K562 (cell line): ENCODE results near the gene EIF4E2. TPM values are rescaled to one million over a fixed set of nuclear protein-coding genes. Genes with fewer than 3 reads are reported as not detected.

Experiments used
- ATAC-seq: fragments of 200-7000 bp; cut with Tn5 transposase; 3 replicates; pipeline ENCODE4 v1.9.1; 2020; ENCODE audit warnings: moderate library complexity
- BruUV-seq: library from RNA; stranded (reverse); fragments of 400-500 nt; replicated peaks from 2 replicates; lab custom pipeline; 2021; lab: Mats Ljungman, UMichigan
- CTCF ChIA-PET: fragments of 300-600 bp; formaldehyde crosslinking; extraction: SDS; loops from one replicate; lab custom pipeline; 2021; ENCODE audit warnings: low intra/inter-chr PET ratio; lab: Yijun Ruan, JAX
- POLR2A ChIA-PET: fragments of 300-600, 350-650 bp; sonication (Branson Sonifier 250); formaldehyde crosslinking; extraction: SDS; loops from one replicate; lab custom pipeline; 2021; ENCODE audit warnings: antibody characterized with exemption, inconsistent platforms; lab: Yijun Ruan, JAX
- DNase-seq, 4 experiments: peaks; one replicate each; pipeline versions ENCODE4 v3.0.0 to v3.0.0-alpha.2; 2011 to 2018; ENCODE audit warnings: low spot score in 3 of 4, mixed read lengths in 3 of 4; ENCODE audit errors: extremely low read depth in 1 of 4
- FAIRE-seq: peaks from 2 replicates; lab custom pipeline; 2011; peaks lifted over from hg19 to GRCh38; lab: Jason Lieb, UNC
- H2AFZ ChIP-seq: 2 replicates; pipeline ENCODE4 v1.6.0; 2011; ENCODE audit warnings: low read depth, low read length, control low read depth, inconsistent platforms
- H3K27ac ChIP-seq: fragments of 200-600 bp; 3 replicates; pipeline ENCODE4 v1.8.0; 2011; ENCODE audit warnings: low read depth, mild to moderate bottlenecking, control low read depth, inconsistent platforms, low read length, moderate library complexity, mixed read lengths; ENCODE audit errors: extremely low read depth
- H3K27me3 ChIP-seq, 2 experiments: fragments of 300-600 bp in 1 of 2; 2 replicates in 1 of 2; 3 replicates in 1 of 2; pipeline versions ENCODE4 v1.6.0 to v1.8.0; 2011; ENCODE audit warnings: inconsistent platforms in 2 of 2, low read length in 2 of 2, mild to moderate bottlenecking in 1 of 2, mixed read lengths in 1 of 2, moderate library complexity in 1 of 2; ENCODE audit not compliant: control insufficient read depth in 2 of 2, insufficient read depth in 2 of 2
- H3K36me3 ChIP-seq: fragments of 300-600 bp; 3 replicates; pipeline ENCODE4 v1.8.0; 2011; ENCODE audit warnings: mild to moderate bottlenecking, low read length, inconsistent platforms; ENCODE audit not compliant: control insufficient read depth, insufficient read depth
- H3K4me1 ChIP-seq, 2 experiments: fragments of 200-600 bp in 1 of 2; replicated peaks in 1 of 2; 2 replicates in 1 of 2; 3 replicates in 1 of 2; pipeline versions ENCODE4 v1.5.1 to v1.8.0; 2011; ENCODE audit warnings: inconsistent platforms in 2 of 2, low read length in 2 of 2, mild to moderate bottlenecking in 1 of 2, mixed read lengths in 1 of 2, moderate library complexity in 1 of 2; ENCODE audit not compliant: control insufficient read depth in 2 of 2, insufficient read depth in 2 of 2
- H3K4me2 ChIP-seq: 2 replicates; pipeline ENCODE4 v1.6.1; 2011; ENCODE audit warnings: low read length, control low read depth, inconsistent platforms, mixed read lengths; ENCODE audit not compliant: insufficient read depth
- H3K4me3 ChIP-seq: fragments of 200-600 bp; sonication (generic), shearing (Covaris generic); 2 replicates; pipeline ENCODE4 v1.5.1; 2016; ENCODE audit warnings: control low read depth, inconsistent platforms
- H3K79me2 ChIP-seq: fragments of 200-600 bp; 3 replicates; pipeline ENCODE4 v1.8.0; 2011; ENCODE audit warnings: low read length, inconsistent platforms; ENCODE audit not compliant: control insufficient read depth, insufficient read depth
- H3K9ac ChIP-seq, 2 experiments: 2 replicates each; pipeline versions ENCODE4 v1.6.0 to v1.6.1; 2011; ENCODE audit warnings: low read depth in 2 of 2, low read length in 2 of 2, control low read depth in 1 of 2, inconsistent platforms in 1 of 2, mild to moderate bottlenecking in 1 of 2, mixed read lengths in 1 of 2; ENCODE audit not compliant: insufficient read depth in 1 of 2
- H3K9me1 ChIP-seq: one replicate; pipeline ENCODE4 v1.6.0; 2011; ENCODE audit warnings: inconsistent platforms, mild to moderate bottlenecking, low read length, moderate library complexity; ENCODE audit not compliant: control insufficient read depth, insufficient read depth
- H3K9me3 ChIP-seq: replicated peaks from 2 replicates; pipeline ENCODE4 v1.5.1; 2011; ENCODE audit warnings: low read depth, low read length, inconsistent platforms; ENCODE audit not compliant: control insufficient read depth, insufficient read depth
- H4K20me1 ChIP-seq: replicated peaks from 2 replicates; pipeline ENCODE4 v1.6.1; 2011; ENCODE audit warnings: low read length, inconsistent platforms, mixed read lengths; ENCODE audit not compliant: control insufficient read depth, insufficient read depth
- ARID2 ChIP-seq: fragments of 450-650 bp; IDR thresholded peaks from 2 replicates; pipeline ENCODE4 v1.6.1; 2017; ENCODE audit warnings: antibody characterized with exemption, mild to moderate bottlenecking
- MCM2 ChIP-seq: fragments of 450-650 bp; IDR thresholded peaks from 2 replicates; pipeline ENCODE4 v1.6.1; 2017; ENCODE audit warnings: low read depth, mild to moderate bottlenecking
- NEUROD1 ChIP-seq: fragments of 150-350 bp; IDR thresholded peaks from 2 replicates; pipeline ENCODE4 v1.6.1; 2014; ENCODE audit warnings: borderline replicate concordance, low read length, low read depth; ENCODE audit not compliant: partially characterized antibody
- PHF8 ChIP-seq: fragments of 200-600 bp; sonication (generic); IDR thresholded peaks from 2 replicates; pipeline ENCODE4 v1.6.1; 2012; ENCODE audit warnings: mixed run types, mild to moderate bottlenecking, inconsistent platforms, low read length, moderate library complexity, borderline replicate concordance
- PML ChIP-seq: IDR thresholded peaks from 2 replicates; pipeline ENCODE4 v1.6.1; 2012; ENCODE audit warnings: low read length, inconsistent platforms
- PPARD ChIP-seq: fragments of 250-450 bp; sonication (Bioruptor Pico); IDR thresholded peaks from 2 replicates; pipeline ENCODE4 v1.8.0; 2022; ENCODE audit warnings: inconsistent platforms, mild to moderate bottlenecking, moderate library complexity
- SETDB1 ChIP-seq: IDR thresholded peaks from one replicate; pipeline ENCODE4 v1.6.1; 2012; ENCODE audit warnings: low read length, control low read depth, inconsistent platforms
- TAF1 ChIP-seq: IDR thresholded peaks from 2 replicates; pipeline ENCODE4 v1.6.1; 2011; ENCODE audit warnings: mild to moderate bottlenecking, low read length, moderate library complexity; ENCODE audit not compliant: insufficient read depth, control insufficient read depth, severe bottlenecking; ENCODE audit errors: extremely low read depth
- ZNF511 ChIP-seq: sonication (generic); formaldehyde crosslinking; IDR thresholded peaks from 2 replicates; pipeline ENCODE4 v1.8.0; 2022; ENCODE audit warnings: mild to moderate bottlenecking, missing genetic modification reagents
- ZNF583 ChIP-seq: fragments of 250-450 bp; sonication (Bioruptor Pico); IDR thresholded peaks from 2 replicates; pipeline ENCODE4 v1.4.0; 2020
- WGBS: fragments of 100-300 bp; shearing (Covaris generic); methylation state at CpG from one replicate; pipeline ENCODE4 v1.1.6; 2016; ENCODE audit warnings: low coverage, mixed read lengths; ENCODE audit not compliant: insufficient coverage; ENCODE audit errors: missing lambda C conversion rate; 5-methylcytosine and 5-hydroxymethylcytosine counted together
- in situ Hi-C: fragments of 300-500 bp; cut with MboI; formaldehyde crosslinking; loops from 4 replicates; pipeline ENCODE4 v1.15.0; 2018; ENCODE audit warnings: inconsistent platforms, mixed read lengths
- intact Hi-C: fragments of 100-400 bp; cut with micrococcal nuclease; formaldehyde crosslinking; loops from 2 replicates; pipeline ENCODE4 v1.14.2; 2022
- polyA plus RNA-seq, 8 experiments: library from polyadenylated mRNA; depleted of rRNA in 4 of 8; stranded (reverse) in 5 of 8; unstranded in 3 of 8; fragments of >200 nt; fragmentation: Nextera tagmentation in 2 of 8; fragmentation: Illumina TruSeq in 1 of 8; extraction: Ambion mirVana in 2 of 8; extraction: Trizol in 1 of 8; gene quantifications; 2 replicates each; pipeline versions ENCODE4 v1.2.1 to v1.2.3, GENCODE V29; 2011 to 2014; ENCODE audit warnings: inconsistent platforms in 1 of 8, missing spikeins in 1 of 8
- total RNA-seq, 7 experiments: library from RNA; depleted of rRNA in 6 of 7; stranded (reverse); fragments of >200 nt in 6 of 7; fragmentation: Illumina TruSeq in 2 of 7; extraction: Trizol in 2 of 7; gene quantifications; 2 replicates each; pipeline versions ENCODE4 v1.2.1 to v1.2.3, GENCODE V29; 2011 to 2021; ENCODE audit warnings: low replicate concordance in 1 of 7
- TF ChIP-seq, protein P1 (sequence below): fragments of 450-650 bp; formaldehyde crosslinking; IDR thresholded peaks from 2 replicates; pipeline ENCODE4 v1.4.0; 2020; ENCODE audit warnings: mild to moderate bottlenecking, moderate library complexity

The EIF4E2 gene
- total and polyA plus RNA-seq, 9 of the 15 experiments (the other 6 are each of a cell fraction or from before 2014, with no cell fraction given): 33.9 to 169 (median 77.5) TPM

- no peak overlapping the region for H3K9ac ChIP-seq
- TF ChIP-seq PPARD (CRISPR knock-in tag) (no peak), TAF1 (no peak), MCM2 (no peak), SETDB1 (no peak), ZNF583 (CRISPR knock-in tag) (no peak), PHF8 (no peak), ARID2 (no peak), ZNF511 (no peak), PML (no peak), NEUROD1 (no peak)
- TF ChIP-seq, protein P1, sequence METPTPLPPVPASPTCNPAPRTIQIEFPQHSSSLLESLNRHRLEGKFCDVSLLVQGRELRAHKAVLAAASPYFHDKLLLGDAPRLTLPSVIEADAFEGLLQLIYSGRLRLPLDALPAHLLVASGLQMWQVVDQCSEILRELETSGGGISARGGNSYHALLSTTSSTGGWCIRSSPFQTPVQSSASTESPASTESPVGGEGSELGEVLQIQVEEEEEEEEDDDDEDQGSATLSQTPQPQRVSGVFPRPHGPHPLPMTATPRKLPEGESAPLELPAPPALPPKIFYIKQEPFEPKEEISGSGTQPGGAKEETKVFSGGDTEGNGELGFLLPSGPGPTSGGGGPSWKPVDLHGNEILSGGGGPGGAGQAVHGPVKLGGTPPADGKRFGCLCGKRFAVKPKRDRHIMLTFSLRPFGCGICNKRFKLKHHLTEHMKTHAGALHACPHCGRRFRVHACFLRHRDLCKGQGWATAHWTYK (CRISPR knock-in tag): no peak
- TF ChIP-seq, all 486 proteins: peak for 0
- no TSS peak for BruUV-seq
- DNase-seq: no peak
- no peak overlapping the region for H3K27ac ChIP-seq
- POLR2A ChIA-PET: no interaction called here
- in situ Hi-C loops: no loop called here
- ATAC-seq: no peak
- no peak overlapping the region for H3K4me2 ChIP-seq
- no peak overlapping the region for H3K4me3 ChIP-seq
- H2AFZ ChIP-seq: no peak overlapping the region
- no peaks in the 10 kb centered on the region for H4K20me1 ChIP-seq
- H3K9me3 ChIP-seq: no peaks in the 10 kb centered on the region
- no peaks in the 10 kb centered on the region for H3K79me2 ChIP-seq
- WGBS: 7% methylated on average over 14 of the region's 14 CpGs
- H3K36me3 ChIP-seq: no peaks in the 10 kb centered on the region
- CTCF ChIA-PET: interaction anchor here (0.7 kb wide), 1 partner anchor 109 kb away, joined by 3 read pairs; no protein-coding TSS in a partner anchor
- intact Hi-C loops: no loop called here
- H3K27me3 ChIP-seq: peaks cover 0 to 5% of the 10 kb centered on the region in 2 experiments; a peak in 1 of 5 replicates
- no peak for FAIRE-seq
- H3K4me1 ChIP-seq: peaks cover 0 to 13% of the 10 kb centered on the region in 2 experiments; a peak in 2 of 5 replicates
- H3K9me1 ChIP-seq: no peaks in the 10 kb centered on the region
Observed at GRCh38 chr2:232534940-232535651, 15.4 kb upstream of the EIF4E2 start.
